Adrenal gland (tissue), 5 donors: ENCODE results near the gene ZSCAN12.

Experiments used
- POLR2A ChIP-seq, 2 donors: fragments of 450-650 bp; IDR thresholded peaks; one replicate each; pipeline ENCODE4 v1.6.1; 2017; ENCODE audit warnings: antibody characterized with exemption in 2 of 2, mild to moderate bottlenecking in 2 of 2, moderate library complexity in 1 of 2
- TF ChIP-seq, protein P1 (sequence below), 6 experiments: fragments of 450-650 bp in 4 of 6; fragments of 200-600 bp in 2 of 6; sonication (generic) in 1 of 6; IDR thresholded peaks; 1 replicate in 5 of 6; 2 replicates in 1 of 6; pipeline versions ENCODE4 v1.5.1 to v1.8.0; 2016 to 2021; ENCODE audit warnings: antibody characterized with exemption in 6 of 6, mild to moderate bottlenecking in 2 of 6, moderate library complexity in 1 of 6
- donor health status: DM: no; HTN: no; CAD: no.

- TF ChIP-seq POLR2A (IDR thresholded peaks at IDR 0.05) = no peak
- TF ChIP-seq, protein P1, sequence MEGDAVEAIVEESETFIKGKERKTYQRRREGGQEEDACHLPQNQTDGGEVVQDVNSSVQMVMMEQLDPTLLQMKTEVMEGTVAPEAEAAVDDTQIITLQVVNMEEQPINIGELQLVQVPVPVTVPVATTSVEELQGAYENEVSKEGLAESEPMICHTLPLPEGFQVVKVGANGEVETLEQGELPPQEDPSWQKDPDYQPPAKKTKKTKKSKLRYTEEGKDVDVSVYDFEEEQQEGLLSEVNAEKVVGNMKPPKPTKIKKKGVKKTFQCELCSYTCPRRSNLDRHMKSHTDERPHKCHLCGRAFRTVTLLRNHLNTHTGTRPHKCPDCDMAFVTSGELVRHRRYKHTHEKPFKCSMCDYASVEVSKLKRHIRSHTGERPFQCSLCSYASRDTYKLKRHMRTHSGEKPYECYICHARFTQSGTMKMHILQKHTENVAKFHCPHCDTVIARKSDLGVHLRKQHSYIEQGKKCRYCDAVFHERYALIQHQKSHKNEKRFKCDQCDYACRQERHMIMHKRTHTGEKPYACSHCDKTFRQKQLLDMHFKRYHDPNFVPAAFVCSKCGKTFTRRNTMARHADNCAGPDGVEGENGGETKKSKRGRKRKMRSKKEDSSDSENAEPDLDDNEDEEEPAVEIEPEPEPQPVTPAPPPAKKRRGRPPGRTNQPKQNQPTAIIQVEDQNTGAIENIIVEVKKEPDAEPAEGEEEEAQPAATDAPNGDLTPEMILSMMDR (IDR thresholded peaks at IDR 0.05) = no peak
Measured at GRCh38 chr6:28369463-28369862, 30.1 kb downstream of the ZSCAN12 start.
